ENCODE results near the gene TBX15.

Gene TBX15

DNA sequence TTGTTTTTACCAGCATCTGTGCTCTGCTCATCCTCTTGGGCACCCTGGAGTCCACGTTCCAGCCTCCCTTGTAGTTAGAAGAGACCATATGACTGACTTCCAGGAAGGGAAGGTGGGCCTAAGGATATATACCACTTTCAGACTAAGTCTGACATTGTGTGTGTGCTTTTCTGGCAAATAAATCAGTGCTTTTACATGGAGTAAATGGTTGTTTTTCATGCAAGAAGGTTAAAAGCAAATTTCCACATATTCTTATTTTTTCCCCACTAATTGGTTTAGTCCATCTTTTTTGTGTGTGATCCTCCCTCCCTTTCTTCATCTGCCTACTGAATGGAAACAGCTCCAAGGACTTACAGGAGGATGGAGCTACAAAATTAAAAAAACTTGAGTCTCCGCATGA, 119.8 kb downstream of the TBX15 start:
- Histone ChIP-seq H3K4me3 (ENCODE audit: low read length in 2 of 2) (no peak overlapping the region), H3K9me3 (ENCODE audit: control insufficient read depth in 2 of 2, low read length in 2 of 2) (no peaks in the 10 kb centered on the region), H3K4me1 (ENCODE audit: control insufficient read depth in 2 of 2, insufficient read depth in 2 of 2, low read length in 2 of 2) (no peaks in the 10 kb centered on the region)

GRCh38 chr1:118866330-118866729, 121.8 kb downstream of the TBX15 start:
- no peak overlapping the region for H3K9ac ChIP-seq (ENCODE audit: low read depth in 1 of 2, low read length in 2 of 2)

More for the DNA sequence above, 119.8 kb downstream of the TBX15 start:
- H3K27ac ChIP-seq (ENCODE audit: low read depth in 2 of 2, low read length in 2 of 2), result no peak overlapping the region
- H3K27me3 ChIP-seq (ENCODE audit: control insufficient read depth in 2 of 2, insufficient read depth in 2 of 2, low read length in 2 of 2), result no peaks in the 10 kb centered on the region
- H3K36me3 ChIP-seq (ENCODE audit: control insufficient read depth in 2 of 2, insufficient read depth in 2 of 2, low read length in 2 of 2), result no peaks in the 10 kb centered on the region
- H3K9ac ChIP-seq (ENCODE audit: low read depth in 1 of 2, low read length in 2 of 2), result no peak overlapping the region

GRCh38 chr1:118863688-118864087, 124.5 kb downstream of the TBX15 start:
- H3K9ac ChIP-seq (ENCODE audit: low read depth in 1 of 2, low read length in 2 of 2), result no peak overlapping the region
- H3K9me3 ChIP-seq (ENCODE audit: control insufficient read depth in 2 of 2, low read length in 2 of 2), result no peaks in the 10 kb centered on the region
- H3K27me3 ChIP-seq (ENCODE audit: control insufficient read depth in 2 of 2, insufficient read depth in 2 of 2, low read length in 2 of 2), result no peaks in the 10 kb centered on the region
- no peaks in the 10 kb centered on the region for H3K4me1 ChIP-seq (ENCODE audit: control insufficient read depth in 2 of 2, insufficient read depth in 2 of 2, low read length in 2 of 2)
- no peak overlapping the region for H3K27ac ChIP-seq (ENCODE audit: low read depth in 2 of 2, low read length in 2 of 2)
- no peaks in the 10 kb centered on the region for H3K36me3 ChIP-seq (ENCODE audit: control insufficient read depth in 2 of 2, insufficient read depth in 2 of 2, low read length in 2 of 2)
- H3K4me3 ChIP-seq (ENCODE audit: low read length in 2 of 2), result no peak overlapping the region

More at GRCh38 chr1:118866330-118866729, 121.8 kb downstream of the TBX15 start:
- Histone ChIP-seq H3K9me3 (ENCODE audit: control insufficient read depth in 2 of 2, low read length in 2 of 2) (no peaks in the 10 kb centered on the region), H3K36me3 (ENCODE audit: control insufficient read depth in 2 of 2, insufficient read depth in 2 of 2, low read length in 2 of 2) (no peaks in the 10 kb centered on the region), H3K4me3 (ENCODE audit: low read length in 2 of 2) (no peak overlapping the region), H3K27ac (ENCODE audit: low read depth in 2 of 2, low read length in 2 of 2) (no peak overlapping the region), H3K4me1 (ENCODE audit: control insufficient read depth in 2 of 2, insufficient read depth in 2 of 2, low read length in 2 of 2) (no peaks in the 10 kb centered on the region), H3K27me3 (ENCODE audit: control insufficient read depth in 2 of 2, insufficient read depth in 2 of 2, low read length in 2 of 2) (no peaks in the 10 kb centered on the region)

DNA sequence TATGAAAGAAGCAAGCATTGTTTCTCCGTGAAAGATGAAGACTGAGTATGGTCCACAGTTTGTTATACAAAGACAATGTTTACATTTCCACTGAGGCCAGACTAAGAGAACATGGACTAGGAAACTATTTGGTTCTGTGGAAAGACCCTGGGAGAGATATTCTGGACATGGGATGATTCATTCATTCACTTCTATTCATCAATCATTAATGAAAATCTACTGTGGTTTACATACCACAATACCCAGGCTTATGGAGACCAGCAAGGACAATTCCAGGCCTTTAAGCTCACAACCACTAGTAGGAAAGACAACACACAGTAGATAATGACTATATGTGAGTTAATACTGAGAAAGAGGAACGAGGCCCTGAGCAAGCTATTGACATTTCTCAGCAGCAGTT, 125.4 kb downstream of the TBX15 start:
- H3K9ac ChIP-seq (ENCODE audit: low read depth in 1 of 2, low read length in 2 of 2), result no peak overlapping the region
- no peak overlapping the region for H3K27ac ChIP-seq (ENCODE audit: low read depth in 2 of 2, low read length in 2 of 2)
- H3K4me3 ChIP-seq (ENCODE audit: low read length in 2 of 2), result no peak overlapping the region
- no peaks in the 10 kb centered on the region for H3K4me1 ChIP-seq (ENCODE audit: control insufficient read depth in 2 of 2, insufficient read depth in 2 of 2, low read length in 2 of 2)
- H3K27me3 ChIP-seq (ENCODE audit: control insufficient read depth in 2 of 2, insufficient read depth in 2 of 2, low read length in 2 of 2), result no peaks in the 10 kb centered on the region
- H3K9me3 ChIP-seq (ENCODE audit: control insufficient read depth in 2 of 2, low read length in 2 of 2), result no peaks in the 10 kb centered on the region
- no peaks in the 10 kb centered on the region for H3K36me3 ChIP-seq (ENCODE audit: control insufficient read depth in 2 of 2, insufficient read depth in 2 of 2, low read length in 2 of 2)

DNA sequence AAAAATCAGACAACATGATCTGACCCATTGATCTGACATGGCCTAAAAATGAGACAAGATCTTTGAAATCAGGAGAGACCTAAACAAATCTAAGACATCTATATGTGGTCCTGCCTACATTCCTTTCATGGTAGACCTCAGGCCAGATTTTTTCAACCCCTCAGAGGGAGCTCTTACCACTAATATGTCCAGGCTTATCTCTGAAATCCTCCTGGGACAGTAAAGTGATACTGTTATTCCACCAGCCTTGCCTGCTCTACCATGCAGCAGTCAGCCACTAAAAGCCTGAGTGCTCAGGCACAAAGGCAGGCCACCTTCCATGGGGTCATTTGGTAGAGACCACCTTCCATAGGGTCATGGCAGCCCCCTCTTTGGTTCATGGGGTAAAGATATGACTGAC, 126.9 kb downstream of the TBX15 start:
- Histone ChIP-seq H3K4me1 (ENCODE audit: control insufficient read depth in 2 of 2, insufficient read depth in 2 of 2, low read length in 2 of 2) (no peaks in the 10 kb centered on the region), H3K9me3 (ENCODE audit: control insufficient read depth in 2 of 2, low read length in 2 of 2) (no peaks in the 10 kb centered on the region), H3K27me3 (ENCODE audit: control insufficient read depth in 2 of 2, insufficient read depth in 2 of 2, low read length in 2 of 2) (no peaks in the 10 kb centered on the region)

DNA sequence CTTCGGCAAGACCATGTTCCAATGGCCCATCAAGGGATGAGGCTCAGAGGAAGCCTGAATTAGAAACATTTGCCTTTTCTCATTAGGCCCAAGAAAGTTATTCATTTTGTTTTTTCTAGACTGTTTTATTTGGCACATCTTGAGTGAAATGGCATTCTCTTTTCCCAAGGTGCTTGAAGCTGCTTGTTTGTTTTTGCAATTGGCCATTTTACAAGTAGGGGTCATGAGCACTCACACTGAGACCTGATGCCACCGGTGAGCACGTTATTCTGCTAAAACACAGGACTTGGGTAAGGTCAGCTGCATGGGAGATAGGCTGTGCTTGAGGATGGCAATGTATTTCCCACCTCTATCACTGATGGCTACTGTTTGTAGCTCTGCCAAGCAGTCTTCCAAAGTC, 128.1 kb downstream of the TBX15 start:
- no peaks in the 10 kb centered on the region for H3K36me3 ChIP-seq (ENCODE audit: control insufficient read depth in 2 of 2, insufficient read depth in 2 of 2, low read length in 2 of 2)
- H3K4me1 ChIP-seq (ENCODE audit: control insufficient read depth in 2 of 2, insufficient read depth in 2 of 2, low read length in 2 of 2), result no peaks in the 10 kb centered on the region
- H3K9ac ChIP-seq (ENCODE audit: low read depth in 1 of 2, low read length in 2 of 2), result no peak overlapping the region
- H3K9me3 ChIP-seq (ENCODE audit: control insufficient read depth in 2 of 2, low read length in 2 of 2), result no peaks in the 10 kb centered on the region
- no peak overlapping the region for H3K27ac ChIP-seq (ENCODE audit: low read depth in 2 of 2, low read length in 2 of 2)
- no peaks in the 10 kb centered on the region for H3K27me3 ChIP-seq (ENCODE audit: control insufficient read depth in 2 of 2, insufficient read depth in 2 of 2, low read length in 2 of 2)
- no peak overlapping the region for H3K4me3 ChIP-seq (ENCODE audit: low read length in 2 of 2)

More for the DNA sequence above, 126.9 kb downstream of the TBX15 start:
- H3K4me3 ChIP-seq (ENCODE audit: low read length in 2 of 2), result no peak overlapping the region
- H3K36me3 ChIP-seq (ENCODE audit: control insufficient read depth in 2 of 2, insufficient read depth in 2 of 2, low read length in 2 of 2), result no peaks in the 10 kb centered on the region
- no peak overlapping the region for H3K9ac ChIP-seq (ENCODE audit: low read depth in 1 of 2, low read length in 2 of 2)
- no peak overlapping the region for H3K27ac ChIP-seq (ENCODE audit: low read depth in 2 of 2, low read length in 2 of 2)

GRCh38 chr1:118846443-118846842, 141.7 kb downstream of the TBX15 start:
- Histone ChIP-seq H3K9ac (ENCODE audit: low read depth in 1 of 2, low read length in 2 of 2) (no peak overlapping the region), H3K36me3 (ENCODE audit: control insufficient read depth in 2 of 2, insufficient read depth in 2 of 2, low read length in 2 of 2) (no peaks in the 10 kb centered on the region)

DNA sequence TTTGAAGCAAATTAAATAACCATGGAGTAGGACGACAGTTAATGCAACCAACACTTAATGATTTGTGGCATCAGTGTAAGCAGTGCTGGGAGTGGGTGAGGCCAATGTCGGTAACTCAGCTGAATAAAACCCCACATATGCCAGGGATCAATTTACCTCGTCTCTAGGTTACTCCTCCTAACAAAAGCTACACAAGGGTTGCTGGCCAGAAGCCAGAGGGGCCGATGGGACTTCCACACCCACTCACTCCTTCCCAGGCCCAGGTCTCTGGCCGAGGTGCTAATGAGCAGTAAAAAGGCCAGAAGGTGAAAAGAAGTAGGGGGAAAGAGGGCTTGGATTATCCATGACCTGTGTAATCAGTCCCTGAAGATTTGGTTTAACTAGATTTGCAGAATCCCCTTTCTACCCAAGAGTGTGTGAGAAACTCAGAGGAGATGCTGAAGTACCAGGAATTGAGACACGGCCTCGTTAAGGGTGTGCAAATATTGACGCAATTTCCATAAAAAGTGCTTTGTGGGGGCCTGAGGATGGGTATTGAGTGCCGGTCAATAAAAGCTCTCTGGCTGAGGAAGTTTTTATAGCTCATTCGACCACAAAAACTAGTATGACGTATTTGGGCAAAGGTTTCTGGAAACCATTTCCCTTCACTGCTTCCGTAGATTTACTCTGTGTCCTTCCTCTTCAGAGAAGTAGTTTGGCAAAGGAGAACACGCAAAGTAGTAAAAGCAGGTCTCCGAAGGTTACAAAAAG, 145.5 kb downstream of the TBX15 start:
- Histone ChIP-seq H3K27ac (ENCODE audit: low read depth in 2 of 2, low read length in 2 of 2) (no peak overlapping the region), H3K9me3 (ENCODE audit: control insufficient read depth in 2 of 2, low read length in 2 of 2) (no peaks in the 10 kb centered on the region), H3K9ac (ENCODE audit: low read depth in 1 of 2, low read length in 2 of 2) (no peak overlapping the region), H3K36me3 (ENCODE audit: control insufficient read depth in 2 of 2, insufficient read depth in 2 of 2, low read length in 2 of 2) (no peaks in the 10 kb centered on the region), H3K4me3 (ENCODE audit: low read length in 2 of 2) (no peak overlapping the region), H3K4me1 (ENCODE audit: control insufficient read depth in 2 of 2, insufficient read depth in 2 of 2, low read length in 2 of 2) (peaks cover 2 to 3% of the 10 kb centered on the region in 2 donors), H3K27me3 (ENCODE audit: control insufficient read depth in 2 of 2, insufficient read depth in 2 of 2, low read length in 2 of 2) (no peaks in the 10 kb centered on the region)

More at GRCh38 chr1:118846443-118846842, 141.7 kb downstream of the TBX15 start:
- no peak overlapping the region for H3K4me3 ChIP-seq (ENCODE audit: low read length in 2 of 2)
- peaks cover 2 to 3% of the 10 kb centered on the region in 2 donors for H3K4me1 ChIP-seq (ENCODE audit: control insufficient read depth in 2 of 2, insufficient read depth in 2 of 2, low read length in 2 of 2)
- H3K9me3 ChIP-seq (ENCODE audit: control insufficient read depth in 2 of 2, low read length in 2 of 2), result no peaks in the 10 kb centered on the region
- no peak overlapping the region for H3K27ac ChIP-seq (ENCODE audit: low read depth in 2 of 2, low read length in 2 of 2)
- H3K27me3 ChIP-seq (ENCODE audit: control insufficient read depth in 2 of 2, insufficient read depth in 2 of 2, low read length in 2 of 2), result no peaks in the 10 kb centered on the region

- no peak overlapping the region for H3K4me3 ChIP-seq (ENCODE audit: low read length in 2 of 2)
- H3K9ac ChIP-seq (ENCODE audit: low read depth in 1 of 2, low read length in 2 of 2), result no peak overlapping the region
- H3K36me3 ChIP-seq (ENCODE audit: control insufficient read depth in 2 of 2, insufficient read depth in 2 of 2, low read length in 2 of 2), result no peaks in the 10 kb centered on the region
- no peaks in the 10 kb centered on the region for H3K27me3 ChIP-seq (ENCODE audit: control insufficient read depth in 2 of 2, insufficient read depth in 2 of 2, low read length in 2 of 2)
- H3K4me1 ChIP-seq (ENCODE audit: control insufficient read depth in 2 of 2, insufficient read depth in 2 of 2, low read length in 2 of 2), result peaks cover 2 to 3% of the 10 kb centered on the region in 2 donors
- H3K27ac ChIP-seq (ENCODE audit: low read depth in 2 of 2, low read length in 2 of 2), result no peak overlapping the region
- no peaks in the 10 kb centered on the region for H3K9me3 ChIP-seq (ENCODE audit: control insufficient read depth in 2 of 2, low read length in 2 of 2)
These were observed 146.6 kb downstream of the TBX15 start for GRCh38 chr1:118841521-118841920.

All from mucosa of rectum (tissue), 2 donors.